GM12873 (cell line): ENCODE results near the gene HADHB.

Experiments
- TF ChIP-seq, protein P1 (sequence below): IDR thresholded peaks from 2 replicates; pipeline ENCODE4 v1.5.1; 2012; ENCODE audit warnings: low read depth, mild to moderate bottlenecking, moderate library complexity, low read length, control low read depth; ENCODE audit not compliant: insufficient read depth; ENCODE audit errors: missing control alignments

Gene HADHB

DNA sequence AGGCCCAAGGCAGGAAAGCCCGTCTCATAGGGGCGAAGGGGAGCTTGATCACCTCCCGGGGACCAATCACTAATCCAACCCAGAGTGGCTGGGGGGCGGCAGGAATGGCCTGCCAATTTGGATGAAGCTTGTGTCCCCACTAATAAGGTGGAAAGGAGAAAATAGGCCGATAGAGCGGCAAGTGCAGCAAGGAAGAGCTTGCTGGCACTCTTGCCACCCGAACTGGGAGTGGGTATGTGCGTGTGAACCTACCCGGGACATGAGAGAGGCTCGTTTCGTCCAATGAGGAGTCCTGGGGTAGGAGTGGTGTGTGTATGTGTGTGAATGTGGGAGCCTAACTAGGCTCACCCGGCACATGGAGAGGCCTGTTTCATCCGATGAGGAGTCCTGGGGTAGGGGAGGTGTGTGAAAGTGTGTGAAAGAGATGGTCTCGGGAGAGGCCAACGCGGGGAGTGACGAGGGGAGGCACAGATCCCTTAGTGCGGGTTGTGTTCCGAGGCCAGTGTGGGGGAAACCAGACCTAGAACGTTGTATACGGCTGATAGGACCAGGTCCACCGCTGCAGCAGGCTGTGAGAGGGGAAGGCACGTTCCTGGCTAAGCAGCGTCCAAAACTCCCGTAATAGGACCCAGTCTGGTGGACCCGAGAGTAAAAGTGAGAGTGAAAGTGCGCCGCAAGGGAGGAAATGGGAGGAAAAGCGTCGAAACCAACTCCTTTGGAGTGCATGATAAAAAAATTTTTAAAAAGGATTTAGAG lies 54.1 kb downstream of the HADHB start:
- TF ChIP-seq, protein P1, sequence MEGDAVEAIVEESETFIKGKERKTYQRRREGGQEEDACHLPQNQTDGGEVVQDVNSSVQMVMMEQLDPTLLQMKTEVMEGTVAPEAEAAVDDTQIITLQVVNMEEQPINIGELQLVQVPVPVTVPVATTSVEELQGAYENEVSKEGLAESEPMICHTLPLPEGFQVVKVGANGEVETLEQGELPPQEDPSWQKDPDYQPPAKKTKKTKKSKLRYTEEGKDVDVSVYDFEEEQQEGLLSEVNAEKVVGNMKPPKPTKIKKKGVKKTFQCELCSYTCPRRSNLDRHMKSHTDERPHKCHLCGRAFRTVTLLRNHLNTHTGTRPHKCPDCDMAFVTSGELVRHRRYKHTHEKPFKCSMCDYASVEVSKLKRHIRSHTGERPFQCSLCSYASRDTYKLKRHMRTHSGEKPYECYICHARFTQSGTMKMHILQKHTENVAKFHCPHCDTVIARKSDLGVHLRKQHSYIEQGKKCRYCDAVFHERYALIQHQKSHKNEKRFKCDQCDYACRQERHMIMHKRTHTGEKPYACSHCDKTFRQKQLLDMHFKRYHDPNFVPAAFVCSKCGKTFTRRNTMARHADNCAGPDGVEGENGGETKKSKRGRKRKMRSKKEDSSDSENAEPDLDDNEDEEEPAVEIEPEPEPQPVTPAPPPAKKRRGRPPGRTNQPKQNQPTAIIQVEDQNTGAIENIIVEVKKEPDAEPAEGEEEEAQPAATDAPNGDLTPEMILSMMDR: no peak

DNA sequence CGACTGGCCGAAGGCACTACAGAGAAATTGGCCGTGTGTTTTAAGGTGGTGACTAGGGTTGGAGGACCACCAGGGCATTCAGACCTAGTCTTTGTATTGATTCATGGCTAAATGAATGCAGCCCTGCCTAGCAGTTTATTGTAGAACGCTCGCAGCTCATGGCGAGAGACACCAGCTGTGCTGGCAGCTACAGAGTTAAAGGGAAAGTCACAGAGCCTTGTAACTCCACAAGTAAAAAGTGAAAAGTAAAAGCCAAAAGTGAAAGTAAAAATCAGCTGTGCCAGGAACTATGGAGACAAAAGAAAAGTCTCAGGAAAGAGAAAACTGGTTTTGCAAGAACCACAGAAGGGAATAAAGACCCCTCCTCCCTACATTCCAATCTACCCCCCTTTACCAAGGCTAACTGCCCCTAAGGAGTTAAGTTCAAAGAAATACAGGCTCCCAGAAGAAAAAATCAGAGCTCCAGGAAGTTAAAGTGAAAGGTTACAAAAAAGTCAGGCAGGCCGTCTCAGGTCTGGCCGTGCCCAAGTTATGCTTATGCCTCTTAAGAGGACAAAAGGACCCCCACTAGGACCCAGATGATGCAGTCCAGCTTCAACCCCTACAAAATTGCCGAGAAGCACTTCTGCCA lies 54.8 kb downstream of the HADHB start:
- TF ChIP-seq, protein P1: no peak

DNA sequence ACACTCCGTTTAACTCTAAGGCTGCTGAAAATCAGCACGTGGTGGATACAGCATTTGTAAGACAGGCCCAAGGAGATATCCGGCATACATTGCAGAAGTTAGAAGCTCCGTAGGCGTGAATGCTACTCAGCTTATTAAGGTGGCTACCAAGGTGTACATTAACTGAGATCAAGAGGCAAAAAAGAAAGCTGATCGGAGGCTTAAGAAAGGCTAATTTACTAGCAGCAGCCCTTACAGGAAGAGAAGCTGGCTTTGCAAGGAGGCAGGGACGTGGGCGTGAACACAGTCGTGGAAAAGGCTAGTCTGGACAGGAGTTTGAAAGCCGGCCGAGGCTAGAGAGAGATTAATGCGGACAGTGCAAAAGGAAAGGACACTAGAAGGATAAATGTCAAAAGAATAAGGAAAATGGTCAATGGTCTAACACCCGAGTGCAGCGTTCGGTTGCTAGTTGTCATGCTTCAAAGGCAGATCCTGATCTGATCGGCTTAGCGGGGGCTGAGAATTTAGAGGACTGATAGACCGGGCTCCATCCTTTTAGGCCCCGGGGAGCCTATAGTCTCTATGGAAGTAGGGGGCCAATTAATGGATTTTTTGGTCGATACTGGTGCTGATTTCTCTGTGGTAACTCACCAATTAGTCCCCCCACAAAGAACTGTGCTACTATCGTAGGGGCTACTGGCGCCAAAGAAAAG lies 55.6 kb downstream of the HADHB start:
- TF ChIP-seq, protein P1: no peak

DNA sequence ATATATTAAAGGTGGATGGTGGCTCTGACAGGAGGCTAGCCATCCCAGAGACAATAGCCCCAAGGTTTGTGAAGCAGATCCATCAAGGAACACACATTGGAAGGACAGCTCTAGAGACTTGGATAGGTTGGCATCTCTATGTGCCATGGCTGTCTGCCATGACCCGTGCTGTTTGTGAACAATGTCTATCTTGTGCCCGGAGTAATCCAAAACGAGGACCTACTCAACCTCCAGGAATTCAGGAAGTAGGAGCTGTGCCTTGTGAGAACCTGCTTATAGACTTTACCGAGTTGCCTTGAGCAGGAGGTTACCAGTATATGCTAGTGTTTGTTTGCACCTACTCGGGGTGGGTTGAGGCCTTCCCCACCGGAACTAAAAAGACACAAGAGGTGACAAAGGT lies 58.1 kb downstream of the HADHB start:
- TF ChIP-seq, protein P1: no peak

DNA sequence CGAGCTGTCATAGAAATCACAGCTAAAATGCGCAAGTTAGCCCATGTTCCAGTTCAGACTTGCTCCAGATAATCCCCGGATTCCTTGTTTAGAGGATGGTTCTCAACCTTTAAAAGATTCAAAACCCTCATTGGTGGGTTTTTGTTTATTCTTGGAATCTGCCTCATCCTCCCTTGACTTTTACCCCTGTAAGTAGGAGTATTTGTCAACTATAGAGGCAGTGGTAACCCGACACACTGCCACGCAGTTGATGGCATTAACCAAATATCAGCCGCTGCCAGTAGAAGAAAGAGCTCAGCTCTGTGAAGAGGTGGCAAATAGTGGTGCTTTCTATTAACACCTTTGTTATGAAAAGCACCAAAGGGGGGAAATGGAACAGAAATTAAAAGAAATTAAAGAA lies 60.8 kb downstream of the HADHB start:
- TF ChIP-seq, protein P1: no peak

DNA sequence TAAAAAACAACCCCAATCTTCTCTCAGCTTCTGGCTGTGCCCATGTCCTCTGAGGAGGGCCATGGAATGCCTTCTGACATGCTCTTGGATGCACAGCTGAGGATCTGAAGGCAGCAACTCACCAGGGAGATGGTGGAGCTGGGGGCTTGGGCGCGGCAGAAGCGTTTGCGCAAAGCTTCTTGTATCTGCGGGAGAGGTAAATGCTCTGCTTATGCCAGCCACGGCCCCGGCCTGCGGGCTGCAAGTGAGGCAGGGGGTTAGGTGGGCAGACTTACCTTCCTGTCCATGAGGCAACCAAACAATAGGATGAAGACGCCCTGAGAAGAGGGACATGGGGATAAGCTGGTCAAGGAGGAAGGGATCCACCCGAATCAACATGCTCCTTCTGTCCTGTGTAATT lies 65.2 kb downstream of the HADHB start:
- TF ChIP-seq, protein P1: no peak

DNA sequence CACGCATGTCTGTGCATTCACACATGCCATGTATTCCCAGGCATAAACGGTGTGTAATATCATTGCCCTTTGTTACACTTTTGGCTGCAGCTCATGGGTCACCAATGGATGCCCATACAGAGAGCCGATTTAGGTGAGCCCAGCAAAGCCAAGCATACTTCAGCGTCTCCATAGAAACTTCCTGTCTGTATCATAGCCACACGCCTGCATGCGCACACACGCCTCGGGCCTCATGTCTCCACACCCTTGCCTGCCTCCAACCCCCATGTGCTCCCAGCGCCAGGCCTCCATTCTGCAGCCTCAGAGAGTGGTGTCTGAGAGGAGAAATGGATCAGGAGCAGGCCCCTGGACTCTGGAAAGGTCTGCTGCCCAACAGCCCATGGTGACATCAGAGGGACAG lies 67.7 kb downstream of the HADHB start:
- TF ChIP-seq, protein P1: no peak
